Measurements from ENCODE around the gene SCAANT1.
A peak's percentile ranks its signal among the peaks of the same experiment; 100 is the strongest.

The SCAANT1 gene

DNA sequence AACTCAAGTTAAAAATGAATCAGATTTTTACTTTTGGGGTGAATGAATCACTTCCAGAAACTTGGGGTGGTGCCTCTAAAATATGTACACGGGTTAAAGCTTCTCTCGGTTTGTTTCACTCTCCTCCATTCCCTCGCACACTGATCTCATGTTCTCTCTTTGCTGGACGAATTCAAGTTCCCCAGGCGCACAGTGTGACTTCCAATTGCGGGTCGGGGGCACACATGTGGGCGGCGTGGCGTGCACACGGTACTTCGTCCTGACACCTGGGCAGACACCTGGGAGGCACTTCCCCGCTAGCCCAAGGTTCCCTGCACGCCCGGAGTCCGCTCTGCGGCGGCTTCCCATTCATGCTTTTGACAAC, 692 bp downstream of the SCAANT1 start:
- Histone ChIP-seq H3K4me1 (ENCODE audit: control insufficient read depth, insufficient read depth, low read length) (peaks cover 42% of the 10 kb centered on the region), H3K4me3 (ENCODE audit: low read length) (peak overlapping the region; percentile 90), H3K9ac (ENCODE audit: low read length) (peak overlapping the region; percentile 89), H3K9me3 (ENCODE audit: control insufficient read depth, low read length) (no peaks in the 10 kb centered on the region), H3K36me3 (ENCODE audit: control insufficient read depth, insufficient read depth, low read length, severe bottlenecking) (peaks cover 13% of the 10 kb centered on the region), H3K27me3 (replicated peaks; ENCODE audit: control insufficient read depth, insufficient read depth, low read length) (no peaks in the 10 kb centered on the region)
- DNase-seq (ENCODE audit: low read depth) = no peak

DNA sequence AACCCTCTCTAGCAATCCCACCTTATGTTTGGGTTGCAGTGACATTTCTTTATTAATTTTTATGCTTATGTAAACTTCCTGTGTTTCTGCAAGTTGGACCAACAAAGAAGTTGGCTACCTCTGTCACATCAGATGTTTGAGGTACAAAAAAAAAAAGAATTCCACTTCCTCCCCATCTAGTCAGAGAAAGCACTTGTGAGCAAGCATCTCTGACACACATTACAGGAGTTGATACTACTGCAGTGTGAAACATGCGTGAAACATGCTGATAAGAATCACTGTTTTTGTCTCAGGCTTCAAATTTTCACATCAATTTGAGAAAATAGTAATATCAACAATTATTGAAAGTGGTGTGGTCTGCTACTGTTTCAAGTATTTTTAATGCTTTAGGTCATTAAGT, 1.3 kb downstream of the SCAANT1 start:
- Histone ChIP-seq H3K27me3 (replicated peaks; ENCODE audit: control insufficient read depth, insufficient read depth, low read length) (no peaks in the 10 kb centered on the region), H3K9me3 (ENCODE audit: control insufficient read depth, low read length) (no peaks in the 10 kb centered on the region), H3K36me3 (ENCODE audit: control insufficient read depth, insufficient read depth, low read length, severe bottlenecking) (peaks cover 7% of the 10 kb centered on the region), H3K4me1 (ENCODE audit: control insufficient read depth, insufficient read depth, low read length) (peaks cover 42% of the 10 kb centered on the region), H3K9ac (ENCODE audit: low read length) (peak overlapping the region; percentile 89), H3K4me3 (ENCODE audit: low read length) (peak overlapping the region; percentile 90)
- no peak for DNase-seq (ENCODE audit: low read depth)

GRCh38 chr3:63910001-63910400, 2.2 kb downstream of the SCAANT1 start:
- Histone ChIP-seq H3K27me3 (replicated peaks; ENCODE audit: control insufficient read depth, insufficient read depth, low read length) (no peaks in the 10 kb centered on the region), H3K36me3 (ENCODE audit: control insufficient read depth, insufficient read depth, low read length, severe bottlenecking) (no peaks in the 10 kb centered on the region), H3K4me1 (ENCODE audit: control insufficient read depth, insufficient read depth, low read length) (peaks cover 42% of the 10 kb centered on the region), H3K4me3 (ENCODE audit: low read length) (no peak overlapping the region), H3K9ac (ENCODE audit: low read length) (no peak overlapping the region), H3K9me3 (ENCODE audit: control insufficient read depth, low read length) (no peaks in the 10 kb centered on the region)
- DNase-seq (ENCODE audit: low read depth) = no peak

DNA sequence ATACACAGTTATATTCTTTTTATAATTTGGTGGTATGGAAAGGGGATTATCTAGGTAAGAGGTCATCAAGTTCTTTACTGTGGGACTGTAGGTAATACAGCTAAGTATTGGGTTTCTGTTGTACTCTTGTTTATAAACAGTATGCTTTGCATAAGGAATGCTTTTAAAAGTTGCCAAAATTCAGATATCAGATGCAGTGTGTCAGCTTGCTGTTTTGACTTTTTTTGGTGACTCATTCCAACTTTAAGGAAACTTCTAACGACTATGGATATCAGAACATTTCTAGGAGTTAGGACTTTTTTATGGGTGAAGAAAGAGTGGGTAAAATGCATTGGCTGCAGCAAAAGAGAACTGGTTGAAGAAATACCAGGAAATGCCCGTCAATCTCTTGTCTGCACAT, 2.8 kb downstream of the SCAANT1 start:
- Histone ChIP-seq H3K9ac (ENCODE audit: low read length) (no peak overlapping the region), H3K9me3 (ENCODE audit: control insufficient read depth, low read length) (no peaks in the 10 kb centered on the region), H3K36me3 (ENCODE audit: control insufficient read depth, insufficient read depth, low read length, severe bottlenecking) (no peaks in the 10 kb centered on the region), H3K4me1 (ENCODE audit: control insufficient read depth, insufficient read depth, low read length) (peaks cover 38% of the 10 kb centered on the region), H3K27me3 (replicated peaks; ENCODE audit: control insufficient read depth, insufficient read depth, low read length) (no peaks in the 10 kb centered on the region), H3K4me3 (ENCODE audit: low read length) (no peak overlapping the region)
- DNase-seq (ENCODE audit: low read depth) = no peak

DNA sequence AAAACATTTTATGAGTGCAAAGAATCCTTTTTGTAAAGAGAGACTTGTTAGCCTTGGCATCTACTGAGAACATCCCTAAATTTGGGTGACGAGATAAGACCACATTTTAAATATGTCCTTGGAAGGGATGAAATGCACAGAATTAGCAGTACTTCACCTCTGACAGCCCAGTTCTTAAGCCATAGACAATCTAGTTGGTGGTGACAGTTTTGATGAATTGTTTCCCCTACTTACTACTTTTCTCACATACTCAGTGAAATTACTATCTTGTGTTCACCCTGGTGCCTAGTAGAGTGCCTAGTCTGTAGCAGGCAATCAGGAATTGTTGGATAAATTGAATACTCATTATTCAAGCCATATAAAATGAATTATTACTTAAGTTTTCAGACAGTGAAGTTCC, 3.4 kb downstream of the SCAANT1 start:
- H3K36me3 ChIP-seq (ENCODE audit: control insufficient read depth, insufficient read depth, low read length, severe bottlenecking) = no peaks in the 10 kb centered on the region
- peaks cover 35% of the 10 kb centered on the region for H3K4me1 ChIP-seq (ENCODE audit: control insufficient read depth, insufficient read depth, low read length)
- no peaks in the 10 kb centered on the region for H3K9me3 ChIP-seq (ENCODE audit: control insufficient read depth, low read length)
- H3K4me3 ChIP-seq (ENCODE audit: low read length) = no peak overlapping the region
- no peaks in the 10 kb centered on the region for H3K27me3 ChIP-seq (replicated peaks; ENCODE audit: control insufficient read depth, insufficient read depth, low read length)
- DNase-seq (ENCODE audit: low read depth) = no peak
- H3K9ac ChIP-seq (ENCODE audit: low read length) = peak overlapping the region; percentile 11

- H3K36me3 ChIP-seq (ENCODE audit: control insufficient read depth, insufficient read depth, low read length, severe bottlenecking) = no peaks in the 10 kb centered on the region
- DNase-seq (ENCODE audit: low read depth) = peak; percentile 33
- H3K9ac ChIP-seq (ENCODE audit: low read length) = peak overlapping the region; percentile 11
- H3K4me3 ChIP-seq (ENCODE audit: low read length) = no peak overlapping the region
- peaks cover 34% of the 10 kb centered on the region for H3K4me1 ChIP-seq (ENCODE audit: control insufficient read depth, insufficient read depth, low read length)
- no peaks in the 10 kb centered on the region for H3K9me3 ChIP-seq (ENCODE audit: control insufficient read depth, low read length)
- no peaks in the 10 kb centered on the region for H3K27me3 ChIP-seq (replicated peaks; ENCODE audit: control insufficient read depth, insufficient read depth, low read length)
Observed at GRCh38 chr3:63908081-63908736, 4.0 kb downstream of the SCAANT1 start.

- H3K9me3 ChIP-seq (ENCODE audit: control insufficient read depth, low read length) = no peaks in the 10 kb centered on the region
- H3K36me3 ChIP-seq (ENCODE audit: control insufficient read depth, insufficient read depth, low read length, severe bottlenecking) = peaks cover under 1% of the 10 kb centered on the region
- no peak for DNase-seq (ENCODE audit: low read depth)
- H3K27me3 ChIP-seq (replicated peaks; ENCODE audit: control insufficient read depth, insufficient read depth, low read length) = no peaks in the 10 kb centered on the region
- no peak overlapping the region for H3K4me3 ChIP-seq (ENCODE audit: low read length)
- H3K4me1 ChIP-seq (ENCODE audit: control insufficient read depth, insufficient read depth, low read length) = peaks cover 26% of the 10 kb centered on the region
- H3K9ac ChIP-seq (ENCODE audit: low read length) = no peak overlapping the region
Observed at GRCh38 chr3:63905731-63906620, 6.2 kb downstream of the SCAANT1 start.

GRCh38 chr3:63900459-63900858, 11.7 kb downstream of the SCAANT1 start:
- H3K9me3 ChIP-seq (ENCODE audit: control insufficient read depth, low read length) = no peaks in the 10 kb centered on the region
- H3K4me3 ChIP-seq (ENCODE audit: low read length) = no peak overlapping the region
- no peak for DNase-seq (ENCODE audit: low read depth)
- peaks cover 22% of the 10 kb centered on the region for H3K4me1 ChIP-seq (ENCODE audit: control insufficient read depth, insufficient read depth, low read length)
- peaks cover 20% of the 10 kb centered on the region for H3K36me3 ChIP-seq (ENCODE audit: control insufficient read depth, insufficient read depth, low read length, severe bottlenecking)
- H3K9ac ChIP-seq (ENCODE audit: low read length) = no peak overlapping the region
- no peaks in the 10 kb centered on the region for H3K27me3 ChIP-seq (replicated peaks; ENCODE audit: control insufficient read depth, insufficient read depth, low read length)

DNA sequence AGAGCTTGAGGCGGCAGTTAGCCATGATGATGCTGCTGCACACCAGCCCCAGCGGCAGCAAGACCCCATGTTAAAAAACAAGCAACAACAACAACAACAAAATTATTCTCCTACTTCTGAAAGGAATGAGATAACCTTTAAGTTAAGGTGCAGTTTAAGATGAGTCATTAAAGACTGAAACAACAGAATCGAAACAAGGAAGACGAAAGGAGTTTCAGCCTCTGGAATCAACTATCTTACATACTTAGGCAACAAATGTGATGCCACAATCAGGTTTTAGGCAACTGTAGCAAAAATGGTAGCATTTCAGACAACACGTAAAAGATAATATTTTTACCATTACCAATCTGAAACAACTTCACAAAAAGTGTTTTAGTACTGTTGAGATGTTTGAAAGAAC, 12.2 kb downstream of the SCAANT1 start:
- Histone ChIP-seq H3K9me3 (ENCODE audit: control insufficient read depth, low read length) (no peaks in the 10 kb centered on the region), H3K4me3 (ENCODE audit: low read length) (no peak overlapping the region), H3K4me1 (ENCODE audit: control insufficient read depth, insufficient read depth, low read length) (peaks cover 27% of the 10 kb centered on the region), H3K9ac (ENCODE audit: low read length) (no peak overlapping the region), H3K27me3 (replicated peaks; ENCODE audit: control insufficient read depth, insufficient read depth, low read length) (no peaks in the 10 kb centered on the region), H3K36me3 (ENCODE audit: control insufficient read depth, insufficient read depth, low read length, severe bottlenecking) (peaks cover 20% of the 10 kb centered on the region)
- no peak for DNase-seq (ENCODE audit: low read depth)

DNA sequence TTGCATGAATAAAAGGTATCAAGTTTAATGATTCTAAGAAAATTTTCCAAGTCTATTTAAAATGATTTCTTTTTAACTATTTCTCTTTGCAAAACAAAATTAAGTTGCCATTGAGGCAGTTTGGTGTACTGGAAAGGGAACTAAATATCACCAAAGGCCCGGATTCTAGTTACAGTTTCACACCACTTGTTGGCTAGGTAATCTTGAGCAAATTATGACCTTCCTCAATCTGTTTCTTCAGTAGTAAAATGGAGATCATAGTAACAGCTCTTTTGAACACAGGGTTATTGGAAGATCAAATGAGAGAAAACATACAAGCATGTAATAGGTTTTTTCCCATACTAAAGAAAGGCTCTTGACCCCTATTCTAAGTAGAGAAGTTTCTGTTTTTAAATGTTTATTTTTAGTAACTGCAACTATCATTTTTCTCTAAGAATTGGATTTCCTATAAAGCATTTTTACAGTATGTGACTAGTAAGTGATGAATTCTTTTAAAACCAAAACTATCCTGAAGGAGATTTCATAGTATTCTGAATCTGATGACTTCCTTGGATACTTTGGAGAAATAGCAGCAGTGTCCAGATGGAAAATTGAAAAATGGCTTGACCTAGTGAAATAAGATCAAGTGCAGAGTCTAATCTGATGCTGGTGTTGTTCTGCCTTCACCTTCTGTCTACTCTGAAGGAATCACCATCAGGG, 15.7 kb downstream of the SCAANT1 start:
- Histone ChIP-seq H3K36me3 (ENCODE audit: control insufficient read depth, insufficient read depth, low read length, severe bottlenecking) (peaks cover 27% of the 10 kb centered on the region), H3K9me3 (ENCODE audit: control insufficient read depth, low read length) (no peaks in the 10 kb centered on the region), H3K9ac (ENCODE audit: low read length) (no peak overlapping the region), H3K27me3 (replicated peaks; ENCODE audit: control insufficient read depth, insufficient read depth, low read length) (no peaks in the 10 kb centered on the region), H3K4me3 (ENCODE audit: low read length) (no peak overlapping the region), H3K4me1 (ENCODE audit: control insufficient read depth, insufficient read depth, low read length) (peaks cover 20% of the 10 kb centered on the region)
- DNase-seq (ENCODE audit: low read depth) = peak; percentile 42
